GM21737 (cell line): ENCODE data around the gene LTBP2.

Experiments used
- ATAC-seq: cut with Tn5 transposase; IDR thresholded peaks from one replicate; pipeline ENCODE4 v1.9.1; 2021; ENCODE audit warnings: mild to moderate bottlenecking, moderate library complexity; ENCODE audit not compliant: unreplicated experiment

The LTBP2 gene

GRCh38 chr14:74638966-74639365, 26.9 kb upstream of the LTBP2 start:
- no peak for ATAC-seq

GRCh38 chr14:74638066-74638465, 26.0 kb upstream of the LTBP2 start:
- ATAC-seq: no peak

- ATAC-seq: no peak
Measured at GRCh38 chr14:74637178-74637550, 25.1 kb upstream of the LTBP2 start.

- no peak for ATAC-seq
Measured at GRCh38 chr14:74636424-74637177, 24.6 kb upstream of the LTBP2 start.

- no peak for ATAC-seq
Measured at GRCh38 chr14:74635847-74636246, 23.8 kb upstream of the LTBP2 start.

- ATAC-seq: no peak
Measured at GRCh38 chr14:74634964-74635363, 22.9 kb upstream of the LTBP2 start.

- ATAC-seq: no peak
Measured at GRCh38 chr14:74634481-74634880, 22.4 kb upstream of the LTBP2 start.

GRCh38 chr14:74630881-74631690, 19.0 kb upstream of the LTBP2 start:
- no peak for ATAC-seq

- ATAC-seq: no peak
Measured at GRCh38 chr14:74628418-74628817, 16.4 kb upstream of the LTBP2 start.

GRCh38 chr14:74627076-74627475, 15.0 kb upstream of the LTBP2 start:
- no peak for ATAC-seq

- ATAC-seq: no peak
Measured at GRCh38 chr14:74622257-74622656, 10.2 kb upstream of the LTBP2 start.

- no peak for ATAC-seq
Measured at GRCh38 chr14:74621556-74621955, 9.5 kb upstream of the LTBP2 start.

- ATAC-seq: no peak
Measured at GRCh38 chr14:74620923-74621322, 8.9 kb upstream of the LTBP2 start.

GRCh38 chr14:74620497-74620921, 8.5 kb upstream of the LTBP2 start:
- no peak for ATAC-seq

- no peak for ATAC-seq
Measured at GRCh38 chr14:74619672-74620131, 7.7 kb upstream of the LTBP2 start.

GRCh38 chr14:74618078-74618952, 6.3 kb upstream of the LTBP2 start:
- ATAC-seq: no peak

- no peak for ATAC-seq
Measured at GRCh38 chr14:74616996-74617700, 5.1 kb upstream of the LTBP2 start.

- ATAC-seq: no peak
Measured at GRCh38 chr14:74616507-74616906, 4.5 kb upstream of the LTBP2 start.

GRCh38 chr14:74615735-74616134, 3.7 kb upstream of the LTBP2 start:
- ATAC-seq: no peak
